Liver (tissue), 9 donors: ENCODE data around the gene POLG. TPM values are rescaled to one million over a fixed set of nuclear protein-coding genes. Genes with fewer than 3 reads are reported as not detected.

ENCODE experiments used
- DNase-seq: peaks from one replicate; pipeline ENCODE4 v3.0.0-alpha.2; 2017; ENCODE audit warnings: low spot score
- H3K27ac ChIP-seq, 2 donors: one replicate each; pipeline ENCODE4 v1.7.0; 2013; ENCODE audit warnings: inconsistent platforms in 2 of 2, low read length in 2 of 2, control low read depth in 1 of 2, low read depth in 1 of 2, mild to moderate bottlenecking in 1 of 2
- H3K27me3 ChIP-seq, 4 donors: one replicate each; pipeline versions ENCODE4 v1.6.1 to v1.7.0; 2013; ENCODE audit warnings: low read length in 3 of 4, inconsistent platforms in 1 of 4, mild to moderate bottlenecking in 1 of 4, moderate library complexity in 1 of 4; ENCODE audit not compliant: control insufficient read depth in 4 of 4, insufficient read depth in 4 of 4
- H3K36me3 ChIP-seq, 4 donors: one replicate each; pipeline versions ENCODE4 v1.6.1 to v1.7.0; 2013; ENCODE audit warnings: low read length in 3 of 4, mild to moderate bottlenecking in 3 of 4, low read depth in 1 of 4, moderate library complexity in 1 of 4; ENCODE audit not compliant: control insufficient read depth in 4 of 4, insufficient read depth in 3 of 4
- H3K4me1 ChIP-seq, 4 donors: one replicate each; pipeline versions ENCODE4 v1.6.1 to v1.7.0; 2013; ENCODE audit warnings: low read length in 3 of 4, mild to moderate bottlenecking in 3 of 4, moderate library complexity in 1 of 4; ENCODE audit not compliant: control insufficient read depth in 4 of 4, insufficient read depth in 4 of 4
- H3K4me3 ChIP-seq, 3 donors: one replicate each; pipeline versions ENCODE4 v1.6.1 to v1.7.0; 2013; ENCODE audit warnings: low read length in 3 of 3, control low read depth in 1 of 3, low read depth in 1 of 3, mild to moderate bottlenecking in 1 of 3
- H3K9ac ChIP-seq, 2 donors: one replicate each; pipeline ENCODE4 v1.7.0; 2013; ENCODE audit warnings: low read length in 2 of 2, mild to moderate bottlenecking in 2 of 2, moderate library complexity in 2 of 2, control low read depth in 1 of 2, low read depth in 1 of 2
- H3K9me3 ChIP-seq, 4 donors: one replicate each; pipeline versions ENCODE4 v1.6.1 to v1.7.0; 2013; ENCODE audit warnings: low read length in 3 of 4; ENCODE audit not compliant: control insufficient read depth in 4 of 4
- ATF3 ChIP-seq: IDR thresholded peaks from 2 replicates; pipeline ENCODE4 v1.6.1; 2016; ENCODE audit warnings: antibody characterized with exemption
- CTCF ChIP-seq: fragments of 150-350 bp; IDR thresholded peaks from 2 replicates; pipeline ENCODE4 v1.5.1; 2017; ENCODE audit warnings: improper control_type of control experiment, low read depth, low read length; ENCODE audit not compliant: missing input control
- EGR1 ChIP-seq, 2 donors: IDR thresholded peaks; 2 replicates each; pipeline ENCODE4 v1.6.1; 2016 to 2018; ENCODE audit warnings: antibody characterized with exemption in 2 of 2, low read depth in 2 of 2
- FOXA1 ChIP-seq: IDR thresholded peaks from 2 replicates; pipeline ENCODE4 v1.6.1; 2016; ENCODE audit warnings: antibody characterized with exemption
- FOXA2 ChIP-seq: IDR thresholded peaks from 2 replicates; pipeline ENCODE4 v1.6.1; 2016; ENCODE audit warnings: antibody characterized with exemption
- NR2F2 ChIP-seq: IDR thresholded peaks from 2 replicates; pipeline ENCODE4 v1.6.1; 2016; ENCODE audit warnings: antibody characterized with exemption
- REST ChIP-seq: IDR thresholded peaks from 2 replicates; pipeline ENCODE4 v1.6.1; 2016; ENCODE audit warnings: antibody characterized with exemption, mild to moderate bottlenecking
- SP1 ChIP-seq: IDR thresholded peaks from 2 replicates; pipeline ENCODE4 v1.6.1; 2018; ENCODE audit warnings: antibody characterized with exemption, mild to moderate bottlenecking
- YY1 ChIP-seq: IDR thresholded peaks from 2 replicates; pipeline ENCODE4 v1.6.1; 2016; ENCODE audit warnings: antibody characterized with exemption, mild to moderate bottlenecking
- WGBS: extraction: QIAGEN DNeasy Blood & Tissue Kit; methylation state at CpG from one replicate; pipeline ENCODE4 v1.1.7; 2013; 5-methylcytosine and 5-hydroxymethylcytosine counted together
- polyA plus RNA-seq, 2 donors: library from polyadenylated mRNA; stranded (reverse) in 1 of 2; unstranded in 1 of 2; fragments of 200-250 nt in 1 of 2; fragments of >200 nt in 1 of 2; fragmentation: Nextera tagmentation in 1 of 2; extraction: Ambion mirVana in 1 of 2; gene quantifications; one replicate each; pipeline versions ENCODE4 v1.2.1 to v1.2.3, GENCODE V29; 2013 to 2015
- total RNA-seq, 2 donors: library from RNA; depleted of rRNA; stranded (reverse); fragments of >200 nt; gene quantifications; one replicate each; pipeline ENCODE4 v1.2.3, GENCODE V29; 2014
- donor health status: healthy.
- donor health status: healthy.
- donor health status: healthy.
- donor health status: healthy.
- donor health status: healthy.

POLG gene
- total and polyA plus RNA-seq, 4 donors: 15.2 to 53.1 (median 31.4) TPM

GRCh38 chr15:89362203-89363101 lies 27.8 kb upstream of the POLG start:
- no peak overlapping the region for H3K9ac ChIP-seq
- H3K4me3 ChIP-seq: no peak overlapping the region
- no peak for DNase-seq

GRCh38 chr15:89361451-89362202 lies 27.0 kb upstream of the POLG start:
- no peak overlapping the region for H3K4me3 ChIP-seq
- no peaks in the 10 kb centered on the region for H3K36me3 ChIP-seq
- TF ChIP-seq FOXA2 (no peak), REST (peak; percentile 100), SP1 (no peak)
- peaks cover 9 to 28% (median 13%) of the 10 kb centered on the region in 4 donors for H3K27me3 ChIP-seq
- WGBS: 15% methylated on average over 41 of the region's 41 CpGs
- no peak overlapping the region for H3K27ac ChIP-seq
- peak; percentile 65 for DNase-seq
- H3K4me1 ChIP-seq: peaks cover 2 to 18% (median 10%) of the 10 kb centered on the region in 4 donors
- no peak overlapping the region for H3K9ac ChIP-seq
- H3K9me3 ChIP-seq: no peaks in the 10 kb centered on the region

More at GRCh38 chr15:89362203-89363101, 27.8 kb upstream of the POLG start:
- Histone ChIP-seq H3K27ac (no peak overlapping the region), H3K27me3 (peaks cover 10 to 33% (median 17%) of the 10 kb centered on the region in 4 donors), H3K9me3 (no peaks in the 10 kb centered on the region), H3K4me1 (peaks cover 2 to 21% (median 11%) of the 10 kb centered on the region in 4 donors), H3K36me3 (no peaks in the 10 kb centered on the region)
- TF ChIP-seq SP1 (no peak), EGR1 (IDR thresholded peaks at IDR 0.05; ENCODE audit: low read depth in 2 of 2) (no peak)
- WGBS: 8% methylated on average over 73 of the region's 73 CpGs

- H3K9ac ChIP-seq: no peak overlapping the region
- no peak for DNase-seq
- no peak overlapping the region for H3K27ac ChIP-seq
- 12% methylated on average over 31 of the region's 31 CpGs for WGBS
- no peaks in the 10 kb centered on the region for H3K9me3 ChIP-seq
- H3K4me3 ChIP-seq: no peak overlapping the region
- no peak for TF ChIP-seq FOXA1
- TF ChIP-seq EGR1 (IDR thresholded peaks at IDR 0.05; ENCODE audit: low read depth in 2 of 2): no peak
- TF ChIP-seq ATF3: no peak
- no peak for TF ChIP-seq NR2F2
- no peak for TF ChIP-seq YY1
- TF ChIP-seq CTCF: no peak
- peaks cover 0 to 20% (median 12%) of the 10 kb centered on the region in 4 donors for H3K27me3 ChIP-seq
- no peaks in the 10 kb centered on the region for H3K36me3 ChIP-seq
- H3K4me1 ChIP-seq: peaks cover 2 to 22% (median 10%) of the 10 kb centered on the region in 4 donors
Observed at GRCh38 chr15:89360294-89360971, 25.8 kb upstream of the POLG start.
